ENCODE results near the gene TMEM209.

DNA sequence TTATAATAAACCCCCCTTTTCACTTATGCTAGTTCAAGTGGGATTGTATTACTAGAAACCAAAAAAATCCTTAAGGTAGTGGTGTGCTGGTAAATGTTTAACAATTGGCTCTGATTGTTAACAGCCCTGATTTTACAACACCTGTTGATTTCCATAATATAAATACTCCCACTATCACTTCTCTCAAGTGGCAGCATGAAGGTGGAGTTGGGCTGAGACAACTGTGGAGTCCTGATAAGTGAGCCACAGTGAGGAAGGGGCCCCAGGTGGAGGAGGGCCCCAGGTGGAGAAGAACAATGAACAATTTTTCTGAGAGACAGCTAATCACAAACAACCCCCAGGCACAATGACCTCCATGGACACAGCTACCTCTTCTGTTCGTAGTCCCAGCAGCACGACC, 28.9 kb upstream of the TMEM209 start:
- no peak for TF ChIP-seq NR3C1 (CRISPR knock-in tag; conservative IDR thresholded peaks at IDR 0.05; ENCODE audit: low read depth)
- TF ChIP-seq ZNF232 (CRISPR knock-in tag; IDR thresholded peaks at IDR 0.05), result no peak
- TF ChIP-seq ZNF121 (CRISPR knock-in tag; IDR thresholded peaks at IDR 0.05), result no peak
- TF ChIP-seq ZNF138 (CRISPR knock-in tag; conservative IDR thresholded peaks at IDR 0.05), result no peak
- TF ChIP-seq CTCF (IDR thresholded peaks at IDR 0.05), result no peak
- TF ChIP-seq USF1 (CRISPR knock-in tag; IDR thresholded peaks at IDR 0.05), result no peak
- TF ChIP-seq NR2C2 (CRISPR knock-in tag; IDR thresholded peaks at IDR 0.05), result no peak
- TF ChIP-seq CREB1 (CRISPR knock-in tag; IDR thresholded peaks at IDR 0.05), result no peak
- TF ChIP-seq ETV6 (CRISPR knock-in tag; IDR thresholded peaks at IDR 0.05), result no peak
- no peak for TF ChIP-seq E2F5 (CRISPR knock-in tag; IDR thresholded peaks at IDR 0.05)
- no peak for TF ChIP-seq KAT7 (CRISPR knock-in tag; IDR thresholded peaks at IDR 0.05; ENCODE audit: borderline replicate concordance)
- TF ChIP-seq, protein P1, sequence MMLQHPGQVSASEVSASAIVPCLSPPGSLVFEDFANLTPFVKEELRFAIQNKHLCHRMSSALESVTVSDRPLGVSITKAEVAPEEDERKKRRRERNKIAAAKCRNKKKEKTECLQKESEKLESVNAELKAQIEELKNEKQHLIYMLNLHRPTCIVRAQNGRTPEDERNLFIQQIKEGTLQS (CRISPR knock-in tag; conservative IDR thresholded peaks at IDR 0.05), result no peak
- TF ChIP-seq, protein P2, sequence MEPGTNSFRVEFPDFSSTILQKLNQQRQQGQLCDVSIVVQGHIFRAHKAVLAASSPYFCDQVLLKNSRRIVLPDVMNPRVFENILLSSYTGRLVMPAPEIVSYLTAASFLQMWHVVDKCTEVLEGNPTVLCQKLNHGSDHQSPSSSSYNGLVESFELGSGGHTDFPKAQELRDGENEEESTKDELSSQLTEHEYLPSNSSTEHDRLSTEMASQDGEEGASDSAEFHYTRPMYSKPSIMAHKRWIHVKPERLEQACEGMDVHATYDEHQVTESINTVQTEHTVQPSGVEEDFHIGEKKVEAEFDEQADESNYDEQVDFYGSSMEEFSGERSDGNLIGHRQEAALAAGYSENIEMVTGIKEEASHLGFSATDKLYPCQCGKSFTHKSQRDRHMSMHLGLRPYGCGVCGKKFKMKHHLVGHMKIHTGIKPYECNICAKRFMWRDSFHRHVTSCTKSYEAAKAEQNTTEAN (CRISPR knock-in tag; IDR thresholded peaks at IDR 0.05), result no peak
